ENCODE results near the gene GRB2. TPM values are rescaled to one million over a fixed set of nuclear protein-coding genes. Genes with fewer than 3 reads are reported as not detected.

GRB2 gene
- total RNA-seq, 1 experiment from 2014 or later = 92.6 TPM

DNA sequence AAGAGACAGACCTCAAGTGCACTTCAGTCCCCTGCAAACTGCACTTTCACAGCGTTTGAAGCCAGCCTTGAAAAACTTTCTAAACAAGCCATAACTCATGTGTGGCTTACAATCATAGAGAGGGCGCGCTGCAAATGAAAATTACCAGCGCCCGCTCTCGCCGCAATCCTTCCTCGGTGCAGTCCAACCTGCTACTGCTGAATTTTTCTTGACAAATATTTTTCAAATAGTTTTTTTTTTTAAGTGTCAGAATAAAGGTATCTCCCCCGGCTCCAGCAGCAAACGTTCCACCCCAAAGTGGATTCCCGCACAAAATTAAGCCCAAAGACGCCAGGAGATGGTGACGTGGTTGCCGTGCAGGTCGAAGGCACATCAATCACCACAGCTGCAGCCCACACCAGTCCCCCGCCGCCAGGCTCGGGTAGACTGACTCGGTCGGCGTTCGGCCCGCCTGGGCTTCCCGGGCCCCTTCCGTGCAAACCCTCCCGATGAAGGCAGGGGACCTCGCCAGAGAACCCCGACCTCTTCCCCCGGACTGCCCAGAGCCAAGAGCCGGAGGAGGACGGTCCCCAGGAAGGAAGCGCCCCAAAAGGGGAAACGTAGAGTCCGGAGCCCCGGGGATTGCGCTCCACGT is 630 bp downstream of the GRB2 start:
- DNase-seq (ENCODE audit: low spot score) (peak; percentile 47), ATAC-seq (peak; percentile 10)
- TF ChIP-seq TCF7 (CRISPR knock-in tag; IDR thresholded peaks at IDR 0.05; ENCODE audit: low read depth) (no peak), SP1 (CRISPR knock-in tag; conservative IDR thresholded peaks at IDR 0.05) (no peak), E2F5 (CRISPR knock-in tag; IDR thresholded peaks at IDR 0.05) (no peak)
- Mint-ChIP-seq H3K4me1 (peaks cover 15% of the 10 kb centered on the region), H3K27ac (no peak overlapping the region), H3K36me3 (peaks cover 7% of the 10 kb centered on the region; the same call in 1 of the 2 replicates), H3K9me3 (no peaks in the 10 kb centered on the region), H3K4me3 (peak overlapping the region; percentile 87), H3K27me3 (ENCODE audit: low read depth) (peaks cover 3% of the 10 kb centered on the region; the same call in 1 of the 2 replicates)
- ChIA-PET POLR2A (interaction anchor here (0.5 to 1.4 kb wide), 4 partner anchors 11 to 116 kb away, joined by 3 to 11 read pairs (median 6); partner anchors contain the start of gene SLC25A19), CTCF (interaction anchor here (0.5 to 2.8 kb wide), 15 partner anchors 10 to 229 kb away, joined by 3 to 32 read pairs (median 5); partner anchors contain the start of genes GGA3, MIF4GD, MRPS7 and SLC25A19)

GRCh38 chr17:75404223-75404730 is 1.2 kb downstream of the GRB2 start:
- DNase-seq (ENCODE audit: low spot score) (peak; percentile 77), ATAC-seq (peak; percentile 61)
- H3K36me3 Mint-ChIP-seq = peaks cover 7% of the 10 kb centered on the region; the same call in 1 of the 2 replicates
- CTCF ChIA-PET = interaction anchor here (1.1 to 2.8 kb wide), 5 partner anchors 10 to 134 kb away, joined by 3 to 32 read pairs (median 11); partner anchors contain the start of genes MIF4GD and SLC25A19
- no peaks in the 10 kb centered on the region for H3K9me3 Mint-ChIP-seq
- H3K4me3 Mint-ChIP-seq = peak overlapping the region; percentile 87
- H3K27me3 Mint-ChIP-seq (ENCODE audit: low read depth) = peaks cover 3% of the 10 kb centered on the region; the same call in 1 of the 2 replicates
- POLR2A ChIA-PET = no interaction called here
- TF ChIP-seq ZNF281 (CRISPR knock-in tag; IDR thresholded peaks at IDR 0.05) (no peak), CREB1 (CRISPR knock-in tag; IDR thresholded peaks at IDR 0.05) (no peak), ZNF121 (CRISPR knock-in tag; IDR thresholded peaks at IDR 0.05) (no peak)
- TF ChIP-seq, protein P1, sequence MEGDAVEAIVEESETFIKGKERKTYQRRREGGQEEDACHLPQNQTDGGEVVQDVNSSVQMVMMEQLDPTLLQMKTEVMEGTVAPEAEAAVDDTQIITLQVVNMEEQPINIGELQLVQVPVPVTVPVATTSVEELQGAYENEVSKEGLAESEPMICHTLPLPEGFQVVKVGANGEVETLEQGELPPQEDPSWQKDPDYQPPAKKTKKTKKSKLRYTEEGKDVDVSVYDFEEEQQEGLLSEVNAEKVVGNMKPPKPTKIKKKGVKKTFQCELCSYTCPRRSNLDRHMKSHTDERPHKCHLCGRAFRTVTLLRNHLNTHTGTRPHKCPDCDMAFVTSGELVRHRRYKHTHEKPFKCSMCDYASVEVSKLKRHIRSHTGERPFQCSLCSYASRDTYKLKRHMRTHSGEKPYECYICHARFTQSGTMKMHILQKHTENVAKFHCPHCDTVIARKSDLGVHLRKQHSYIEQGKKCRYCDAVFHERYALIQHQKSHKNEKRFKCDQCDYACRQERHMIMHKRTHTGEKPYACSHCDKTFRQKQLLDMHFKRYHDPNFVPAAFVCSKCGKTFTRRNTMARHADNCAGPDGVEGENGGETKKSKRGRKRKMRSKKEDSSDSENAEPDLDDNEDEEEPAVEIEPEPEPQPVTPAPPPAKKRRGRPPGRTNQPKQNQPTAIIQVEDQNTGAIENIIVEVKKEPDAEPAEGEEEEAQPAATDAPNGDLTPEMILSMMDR (IDR thresholded peaks at IDR 0.05) = peak; percentile 36; the same call in 1 of the 2 replicates
- peaks cover 15% of the 10 kb centered on the region for H3K4me1 Mint-ChIP-seq
- peak overlapping the region; percentile 90 for H3K27ac Mint-ChIP-seq

GRCh38 chr17:75403131-75403530 is 2.3 kb downstream of the GRB2 start:
- peaks cover 15% of the 10 kb centered on the region for H3K4me1 Mint-ChIP-seq
- DNase-seq (ENCODE audit: low spot score) (no peak), ATAC-seq (no peak)
- CTCF ChIA-PET = interaction anchor here (0.7 to 1.5 kb wide), 4 partner anchors 9 to 80 kb away, joined by 3 to 11 read pairs (median 4); no protein-coding TSS in a partner anchor
- no peak overlapping the region; the same call in 1 of the 2 replicates for H3K4me3 Mint-ChIP-seq
- H3K27me3 Mint-ChIP-seq (ENCODE audit: low read depth) = peaks cover 1% of the 10 kb centered on the region; the same call in 1 of the 2 replicates
- H3K36me3 Mint-ChIP-seq = peaks cover 7% of the 10 kb centered on the region; the same call in 1 of the 2 replicates
- no peaks in the 10 kb centered on the region for H3K9me3 Mint-ChIP-seq
- POLR2A ChIA-PET = no interaction called here
- H3K27ac Mint-ChIP-seq = peak overlapping the region; percentile 59; the same call in 1 of the 2 replicates
- TF ChIP-seq CDX4 (CRISPR knock-in tag; IDR thresholded peaks at IDR 0.05; ENCODE audit: borderline replicate concordance) (no peak), SMAD3 (CRISPR knock-in tag; IDR thresholded peaks at IDR 0.05; ENCODE audit: borderline replicate concordance) (no peak), ZNF232 (CRISPR knock-in tag; IDR thresholded peaks at IDR 0.05) (no peak), CREB1 (CRISPR knock-in tag; IDR thresholded peaks at IDR 0.05) (no peak), SMAD4 (CRISPR knock-in tag; IDR thresholded peaks at IDR 0.05) (no peak), GTF2I (CRISPR knock-in tag; conservative IDR thresholded peaks at IDR 0.05) (no peak), ZNF512 (CRISPR knock-in tag; IDR thresholded peaks at IDR 0.05; ENCODE audit: borderline replicate concordance) (no peak)
- TF ChIP-seq, protein P2, sequence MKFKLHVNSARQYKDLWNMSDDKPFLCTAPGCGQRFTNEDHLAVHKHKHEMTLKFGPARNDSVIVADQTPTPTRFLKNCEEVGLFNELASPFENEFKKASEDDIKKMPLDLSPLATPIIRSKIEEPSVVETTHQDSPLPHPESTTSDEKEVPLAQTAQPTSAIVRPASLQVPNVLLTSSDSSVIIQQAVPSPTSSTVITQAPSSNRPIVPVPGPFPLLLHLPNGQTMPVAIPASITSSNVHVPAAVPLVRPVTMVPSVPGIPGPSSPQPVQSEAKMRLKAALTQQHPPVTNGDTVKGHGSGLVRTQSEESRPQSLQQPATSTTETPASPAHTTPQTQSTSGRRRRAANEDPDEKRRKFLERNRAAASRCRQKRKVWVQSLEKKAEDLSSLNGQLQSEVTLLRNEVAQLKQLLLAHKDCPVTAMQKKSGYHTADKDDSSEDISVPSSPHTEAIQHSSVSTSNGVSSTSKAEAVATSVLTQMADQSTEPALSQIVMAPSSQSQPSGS (CRISPR knock-in tag; IDR thresholded peaks at IDR 0.05; ENCODE audit: borderline replicate concordance, low read depth) = no peak
- TF ChIP-seq, protein P1 (IDR thresholded peaks at IDR 0.05) = no peak
